Neural cell (in vitro differentiated cells): ENCODE data around the gene KCNE3. TPM values are rescaled to one million over a fixed set of nuclear protein-coding genes. Genes with fewer than 3 reads are reported as not detected.

Experiments used
- H2AFZ ChIP-seq: fragments of 200-600, 300-800 bp; sonication (generic), shearing (Covaris generic); 2 replicates; pipeline ENCODE4 v1.6.0; 2014; ENCODE audit warnings: low read depth, mild to moderate bottlenecking, antibody characterized with exemption, low read length, moderate library complexity
- H3F3A ChIP-seq: fragments of 200-600 bp; shearing (Covaris generic); 2 replicates; pipeline ENCODE4 v1.6.1; 2016; ENCODE audit warnings: mild to moderate bottlenecking, moderate library complexity, mixed read lengths, antibody characterized with exemption, low read length; ENCODE audit not compliant: insufficient read depth, poor library complexity, severe bottlenecking
- H3K27ac ChIP-seq: fragments of 200-600, 300-800 bp; sonication (generic), shearing (Covaris generic); 2 replicates; pipeline ENCODE4 v1.5.1; 2014; ENCODE audit warnings: mild to moderate bottlenecking, low read length, moderate library complexity
- H3K27me3 ChIP-seq: fragments of 300-800, 200-600 bp; sonication (generic), shearing (Covaris generic); 2 replicates; pipeline ENCODE4 v1.6.0; 2014; ENCODE audit warnings: mild to moderate bottlenecking, low read depth, low read length, moderate library complexity; ENCODE audit not compliant: insufficient read depth
- H3K36me3 ChIP-seq: fragments of 300-800, 200-600 bp; sonication (generic), shearing (Covaris generic); 2 replicates; pipeline ENCODE4 v1.5.1; 2014; ENCODE audit warnings: mild to moderate bottlenecking, antibody characterized with exemption, low read length, moderate library complexity; ENCODE audit not compliant: insufficient read depth
- H3K4me2 ChIP-seq: fragments of 300-800, 200-600 bp; sonication (generic), shearing (Covaris generic); 2 replicates; pipeline ENCODE4 v1.6.0; 2014; ENCODE audit warnings: mild to moderate bottlenecking, low read length
- H3K4me3 ChIP-seq: fragments of 300-800, 200-600 bp; sonication (generic), shearing (Covaris generic); 2 replicates; pipeline ENCODE4 v1.5.1; 2014; ENCODE audit warnings: mild to moderate bottlenecking, low read length, moderate library complexity
- H3K79me2 ChIP-seq: fragments of 200-600 bp; shearing (Covaris generic); replicated peaks from 2 replicates; pipeline ENCODE4 v1.6.0; 2014; ENCODE audit warnings: mild to moderate bottlenecking, low read length, moderate library complexity; ENCODE audit not compliant: insufficient read depth
- H3K9ac ChIP-seq: fragments of 300-800, 200-600 bp; sonication (generic), shearing (Covaris generic); 2 replicates; pipeline ENCODE4 v1.6.1; 2016; ENCODE audit warnings: mild to moderate bottlenecking, low read length, mixed read lengths
- H3K9me2 ChIP-seq: fragments of 200-600 bp; shearing (Covaris generic); 2 replicates; pipeline ENCODE4 v1.6.1; 2016; ENCODE audit warnings: mild to moderate bottlenecking, low read length, mixed read lengths; ENCODE audit not compliant: insufficient read depth
- H3K9me3 ChIP-seq: fragments of 200-600, 300-800 bp; sonication (generic), shearing (Covaris generic); 2 replicates; pipeline ENCODE4 v1.6.1; 2016; ENCODE audit warnings: mild to moderate bottlenecking, mixed run types, low read length, moderate library complexity, mixed read lengths
- H4K20me1 ChIP-seq: fragments of 200-600 bp; shearing (Covaris generic); 2 replicates; pipeline ENCODE4 v1.6.1; 2016; ENCODE audit warnings: mild to moderate bottlenecking, mixed run types; ENCODE audit not compliant: insufficient read depth
- CTCF ChIP-seq: fragments of 450-650 bp; IDR thresholded peaks from 2 replicates; pipeline ENCODE4 v1.5.1; 2014; ENCODE audit warnings: antibody characterized with exemption, mild to moderate bottlenecking, moderate library complexity; ENCODE audit not compliant: poor library complexity, severe bottlenecking
- EP300 ChIP-seq: fragments of 450-650 bp; conservative IDR thresholded peaks from 2 replicates; pipeline ENCODE4 v1.6.1; 2014; ENCODE audit warnings: antibody characterized with exemption, mild to moderate bottlenecking, moderate library complexity; ENCODE audit not compliant: poor library complexity, severe bottlenecking
- EZH2 ChIP-seq: fragments of 200-600, 300-800 bp; shearing (Covaris generic), sonication (generic); IDR thresholded peaks from 2 replicates; pipeline ENCODE4 v1.6.1; 2014; ENCODE audit warnings: antibody characterized with exemption, low read length, borderline replicate concordance, mild to moderate bottlenecking; ENCODE audit not compliant: insufficient read depth, poor library complexity, severe bottlenecking
- MXI1 ChIP-seq: fragments of 450-650 bp; conservative IDR thresholded peaks from 2 replicates; pipeline ENCODE4 v1.6.1; 2014; ENCODE audit warnings: antibody characterized with exemption, mild to moderate bottlenecking; ENCODE audit not compliant: poor library complexity, severe bottlenecking
- POLR2AphosphoS5 ChIP-seq: IDR thresholded peaks from 2 replicates; pipeline ENCODE4 v1.6.1; 2012
- RAD21 ChIP-seq: fragments of 450-650 bp; conservative IDR thresholded peaks from 2 replicates; pipeline ENCODE4 v1.6.1; 2014; ENCODE audit warnings: antibody characterized with exemption, mild to moderate bottlenecking, moderate library complexity
- REST ChIP-seq: IDR thresholded peaks from 2 replicates; pipeline ENCODE4 v1.6.1; 2012; ENCODE audit warnings: borderline replicate concordance
- SMC3 ChIP-seq: fragments of 450-650 bp; conservative IDR thresholded peaks from 2 replicates; pipeline ENCODE4 v1.6.1; 2014; ENCODE audit warnings: antibody characterized with exemption, mild to moderate bottlenecking, moderate library complexity; ENCODE audit not compliant: poor library complexity
- TAF1 ChIP-seq: IDR thresholded peaks from 2 replicates; pipeline ENCODE4 v1.6.1; 2012; ENCODE audit warnings: low read depth
- polyA plus RNA-seq: library from polyadenylated mRNA; depleted of rRNA; stranded (reverse); fragments of >200 nt; gene quantifications from 2 replicates; pipeline ENCODE4 v1.2.3, GENCODE V29; 2014

Gene KCNE3
- polyA plus RNA-seq, 1 donor from 2014 or later, result not detected

GRCh38 chr11:74494916-74495315, 27.6 kb upstream of the KCNE3 start (continued):
- no peak for TF ChIP-seq CTCF

DNA sequence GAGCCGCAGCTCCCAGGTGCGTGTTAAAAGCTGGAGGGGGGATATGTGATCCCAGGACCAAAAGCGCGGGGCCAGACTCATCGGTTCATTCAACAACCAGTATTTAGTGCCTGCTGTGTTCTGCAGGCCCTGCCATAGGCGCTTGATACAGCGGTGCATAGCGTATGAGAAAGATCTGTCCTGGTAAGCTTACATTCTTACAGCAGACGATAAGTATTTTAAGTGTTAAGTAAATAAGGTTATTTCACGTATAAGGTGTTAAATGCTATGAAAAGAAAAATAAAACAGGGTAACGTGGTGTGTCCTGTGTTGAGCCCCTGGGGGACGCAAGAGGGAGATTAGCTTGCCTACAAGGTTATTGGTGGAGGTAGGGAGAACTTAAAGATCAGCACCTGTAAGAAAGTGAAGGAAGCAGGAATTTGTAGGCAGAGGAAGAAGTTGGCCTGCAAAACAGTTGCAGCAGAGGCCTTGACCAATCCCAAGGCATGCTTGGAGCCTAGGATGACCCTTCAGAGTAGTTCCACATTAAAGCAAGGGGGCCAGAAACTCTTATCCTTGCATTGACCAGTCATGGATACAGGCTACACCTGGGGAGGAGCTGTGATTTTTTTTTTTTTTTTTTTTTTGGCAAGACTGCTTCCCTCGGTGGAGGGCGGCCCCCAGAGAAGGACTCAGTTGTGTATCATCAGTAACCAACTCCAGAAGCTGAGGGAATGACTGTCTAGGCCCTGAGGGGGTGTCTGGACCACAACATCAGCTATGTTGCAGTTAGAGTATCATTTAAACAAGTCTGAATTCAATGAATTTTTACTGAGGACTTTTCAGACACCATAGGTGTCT, 26.7 kb upstream of the KCNE3 start:
- TF ChIP-seq CTCF, result no peak
- no peak for TF ChIP-seq REST
- no peak for TF ChIP-seq MXI1
- no peak for TF ChIP-seq RAD21
- no peak for TF ChIP-seq TAF1
- TF ChIP-seq EP300, result no peak
- no peak for TF ChIP-seq POLR2AphosphoS5
- no peak for TF ChIP-seq SMC3
- no peak for TF ChIP-seq EZH2
- H2AFZ ChIP-seq, result peak overlapping the region; percentile 83
- H3K9me3 ChIP-seq, result no peaks in the 10 kb centered on the region
- H3K9me2 ChIP-seq, result no peaks in the 10 kb centered on the region
- H3K9ac ChIP-seq, result peak overlapping the region; percentile 93
- no peaks in the 10 kb centered on the region for H4K20me1 ChIP-seq
- H3K4me2 ChIP-seq, result peak overlapping the region; percentile 68
- H3K79me2 ChIP-seq, result no peaks in the 10 kb centered on the region
- H3K27ac ChIP-seq, result peak overlapping the region; percentile 87
- H3F3A ChIP-seq, result no peaks in the 10 kb centered on the region
- no peaks in the 10 kb centered on the region for H3K27me3 ChIP-seq
- no peaks in the 10 kb centered on the region for H3K36me3 ChIP-seq
- H3K4me3 ChIP-seq, result peak overlapping the region; percentile 84
